ENCODE data around the gene LCN2.

DNA sequence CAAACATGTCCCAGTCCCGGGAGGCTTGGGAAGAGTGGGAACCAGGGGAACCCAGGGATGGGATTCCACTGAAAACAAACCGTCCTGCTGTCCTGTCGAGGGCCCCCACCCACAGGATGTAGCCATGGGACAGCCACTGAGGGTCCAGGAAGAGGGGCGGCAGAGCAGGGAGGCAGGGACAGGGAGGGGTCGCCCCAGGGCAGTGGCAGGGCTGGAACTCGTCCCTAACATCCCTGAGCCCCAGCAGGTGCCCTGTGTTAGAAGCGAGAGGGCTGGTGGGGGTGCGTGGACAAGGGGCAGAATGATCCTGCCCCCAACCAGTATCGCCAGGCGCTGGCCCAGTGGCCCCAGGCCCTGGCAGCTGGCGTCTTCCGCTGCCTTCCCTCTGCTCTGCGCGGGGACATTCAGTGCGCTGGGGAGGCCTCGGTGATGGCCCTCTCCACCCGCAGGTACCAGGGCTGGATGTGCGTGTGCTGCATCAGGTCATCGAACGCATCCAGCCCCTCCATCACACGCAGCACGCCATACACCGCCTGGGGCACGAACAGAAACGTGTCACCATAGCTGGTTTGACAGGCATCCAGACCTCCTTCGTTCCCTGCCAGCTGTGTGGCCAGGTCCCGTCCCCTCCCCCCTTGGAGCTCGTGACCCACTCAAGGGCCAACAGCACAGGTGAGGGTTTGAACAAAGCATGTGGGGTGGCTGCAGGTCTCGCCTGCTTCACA, 28.4 kb upstream of the LCN2 start:
- TF ChIP-seq GATA2 (IDR thresholded peaks at IDR 0.05; ENCODE audit: low read depth, low read length) (no peak), GATA3 (IDR thresholded peaks at IDR 0.05; ENCODE audit: low read depth, low read length) (no peak)

Data from SH-SY5Y (cell line).